GM21723 (cell line): ENCODE measurements around the gene WDR19.
"Not testable (repeated sequence)": the region's sequence is repeated elsewhere in the genome, so short reads cannot be mapped to it uniquely, and the experiment has no call there.

Experiments
- ATAC-seq: cut with Tn5 transposase; IDR thresholded peaks from one replicate; pipeline ENCODE4 v1.9.1; 2021; ENCODE audit warnings: mild to moderate bottlenecking, moderate library complexity; ENCODE audit not compliant: unreplicated experiment

Gene WDR19

DNA sequence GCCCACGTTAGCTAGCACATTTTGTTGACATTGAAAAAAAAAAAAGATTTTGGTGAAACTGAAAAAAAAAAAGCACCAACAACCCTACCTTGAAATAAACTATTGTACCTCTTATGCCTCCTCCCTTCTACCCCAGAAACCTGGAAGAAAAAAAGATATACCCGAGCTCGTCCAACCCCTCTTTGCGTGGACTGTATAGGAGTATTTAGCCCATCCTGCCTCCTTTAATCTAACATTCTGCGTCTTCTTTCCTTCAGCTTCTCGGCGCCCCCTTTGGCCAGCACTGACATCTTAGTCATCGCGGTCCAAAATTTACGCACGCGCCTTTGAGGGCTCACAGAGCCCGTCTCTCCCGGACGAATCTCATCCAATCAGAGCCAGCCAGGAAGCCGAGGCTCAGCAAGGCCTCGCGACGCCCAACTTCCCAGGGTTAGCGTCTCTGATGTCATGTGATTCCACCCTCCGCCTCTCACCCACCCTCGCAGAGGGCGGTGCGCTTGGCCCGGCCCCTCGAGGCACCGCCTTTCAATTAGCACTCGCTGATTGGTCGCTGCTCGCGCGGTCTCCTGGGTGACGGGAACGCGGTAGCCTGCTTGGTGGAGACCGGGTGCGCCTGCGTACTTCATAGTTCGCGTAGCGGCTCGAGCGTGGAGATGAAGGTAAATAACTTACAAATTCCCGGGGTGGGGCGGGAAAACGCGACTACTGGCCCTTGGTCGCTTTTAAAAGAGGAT lies at the start of gene WDR19:
WDR19 (plus strand) TSS at position 625 of the 734 bp plus-strand sequence; CDS start at position 654, 29 bp downstream.
- peak; percentile 98 for ATAC-seq

DNA sequence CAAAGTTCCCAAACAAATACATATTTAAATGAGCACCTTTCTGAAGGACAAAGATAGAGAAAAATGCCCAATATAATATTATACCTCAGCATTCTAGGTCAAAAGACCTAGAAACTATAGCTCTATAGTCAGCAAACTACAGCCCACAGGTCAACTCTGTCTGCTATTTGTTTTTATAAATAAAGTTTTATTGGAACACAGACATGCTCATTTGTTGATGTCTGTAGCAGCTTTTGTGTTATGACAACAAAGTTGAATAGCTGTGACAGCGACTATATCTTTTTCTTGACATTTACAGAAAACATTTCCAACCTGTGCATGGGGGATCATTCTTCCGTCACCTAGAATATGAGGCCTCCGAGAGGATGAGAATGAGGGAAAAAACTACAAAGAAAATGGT lies 48.7 kb upstream of the WDR19 start:
- no peak for ATAC-seq

DNA sequence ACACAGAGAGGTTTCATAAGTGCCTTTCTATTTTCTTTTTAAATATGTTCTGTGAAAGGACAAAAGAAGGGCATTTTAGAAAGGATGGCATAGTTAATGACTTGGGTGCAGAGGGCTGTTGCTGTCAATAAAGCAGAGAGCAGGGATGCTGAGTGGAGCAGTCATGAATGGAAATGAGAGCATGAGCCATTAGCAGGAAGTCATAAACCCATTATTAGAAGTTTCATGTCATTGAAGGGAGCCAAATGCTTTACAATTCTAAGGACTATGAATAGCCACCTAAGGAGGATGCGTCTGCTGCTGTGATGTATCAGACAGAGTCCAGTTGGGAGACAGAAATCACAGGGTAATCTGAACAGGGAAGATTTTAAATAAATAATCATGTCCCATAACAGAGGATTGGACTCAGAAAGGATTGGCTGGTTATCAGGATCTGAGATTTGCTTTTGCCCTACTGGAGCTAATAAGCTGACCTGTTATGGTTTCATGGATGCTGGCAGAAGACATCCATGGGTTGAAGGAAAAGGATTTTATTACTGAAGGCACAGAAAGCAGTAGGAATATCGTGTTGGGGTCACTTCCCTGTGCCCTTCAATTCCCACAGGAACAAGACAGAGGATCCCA lies 47.5 kb upstream of the WDR19 start:
- no peak for ATAC-seq

DNA sequence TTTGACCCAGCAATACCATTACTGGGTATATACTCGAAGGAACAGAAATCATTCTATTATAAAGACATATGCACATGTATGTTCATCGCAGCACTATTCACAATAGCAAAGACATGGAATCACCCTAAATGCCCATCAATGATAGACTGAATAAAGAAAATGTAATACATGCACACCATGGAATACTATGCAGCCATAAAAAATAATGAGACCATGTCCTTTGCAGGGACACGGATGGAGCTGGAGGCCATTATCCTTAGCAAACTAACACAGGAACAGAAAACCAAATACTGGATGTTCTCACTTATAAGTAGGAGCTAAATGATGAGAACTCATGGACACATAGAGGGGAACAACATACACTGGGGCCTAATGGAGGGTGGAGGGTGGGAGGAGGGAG lies 44.1 kb upstream of the WDR19 start:
- ATAC-seq: not testable (repeated sequence)

DNA sequence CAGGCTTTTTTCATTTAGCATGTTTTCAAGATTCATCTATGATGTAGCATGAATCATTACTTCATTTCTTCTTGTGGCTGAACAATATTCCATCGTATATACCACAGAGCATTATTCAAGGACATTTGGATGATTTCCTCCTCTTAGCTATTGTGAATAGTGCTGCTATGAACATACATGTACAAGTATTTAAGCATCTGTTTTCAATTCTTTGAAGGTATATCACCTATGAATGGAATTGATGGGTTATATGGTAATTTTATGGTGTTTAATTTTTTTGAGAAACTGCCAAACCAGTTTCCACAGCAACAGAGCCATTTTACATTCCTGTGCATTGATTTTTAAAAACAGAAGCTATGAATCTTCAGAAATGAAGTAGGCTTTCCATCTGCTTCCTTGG lies 36.1 kb upstream of the WDR19 start:
- no peak for ATAC-seq

DNA sequence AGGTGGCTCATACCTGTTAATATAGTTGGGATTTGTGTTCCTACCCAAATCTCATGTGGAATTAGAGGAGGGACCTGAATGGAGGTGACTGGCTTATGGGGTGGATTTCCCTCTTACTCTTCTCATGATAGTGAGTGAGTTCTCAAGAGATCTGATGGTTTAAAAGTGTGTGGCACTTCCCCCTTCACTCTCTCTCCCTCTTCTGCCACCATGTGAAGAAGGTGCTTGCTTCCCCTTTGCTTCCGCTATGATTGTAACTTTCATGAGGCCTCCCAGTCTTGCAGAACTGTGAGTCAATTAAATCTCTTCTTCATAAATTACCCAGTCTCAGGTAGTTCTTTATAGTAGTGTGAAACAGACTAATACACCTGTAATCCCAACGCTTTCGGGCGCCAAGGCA lies 28.3 kb upstream of the WDR19 start:
- no peak for ATAC-seq

- ATAC-seq: no peak
Observed at GRCh38 chr4:39157520-39157919, 24.8 kb upstream of the WDR19 start.

DNA sequence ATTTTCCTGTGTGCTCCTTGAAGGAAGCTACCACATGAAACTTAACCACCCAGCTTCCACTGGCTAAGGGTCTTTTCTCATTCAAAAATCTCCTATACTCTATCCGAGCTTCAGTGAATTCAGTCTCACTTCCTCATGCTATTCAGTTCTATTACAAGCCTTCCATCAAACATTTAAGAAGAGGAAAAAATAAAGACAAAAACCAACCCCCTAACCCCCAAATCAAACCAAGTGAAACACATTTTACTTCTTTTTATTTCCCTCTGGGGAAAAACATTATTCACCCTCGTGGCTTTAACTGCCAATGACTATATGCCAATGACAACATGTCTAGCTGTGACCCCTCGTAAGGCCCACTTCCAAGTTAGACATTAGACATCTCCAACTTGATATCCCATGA lies 16.2 kb upstream of the WDR19 start:
- no peak for ATAC-seq

- no peak for ATAC-seq
Observed at GRCh38 chr4:39166669-39167068, 15.7 kb upstream of the WDR19 start.

DNA sequence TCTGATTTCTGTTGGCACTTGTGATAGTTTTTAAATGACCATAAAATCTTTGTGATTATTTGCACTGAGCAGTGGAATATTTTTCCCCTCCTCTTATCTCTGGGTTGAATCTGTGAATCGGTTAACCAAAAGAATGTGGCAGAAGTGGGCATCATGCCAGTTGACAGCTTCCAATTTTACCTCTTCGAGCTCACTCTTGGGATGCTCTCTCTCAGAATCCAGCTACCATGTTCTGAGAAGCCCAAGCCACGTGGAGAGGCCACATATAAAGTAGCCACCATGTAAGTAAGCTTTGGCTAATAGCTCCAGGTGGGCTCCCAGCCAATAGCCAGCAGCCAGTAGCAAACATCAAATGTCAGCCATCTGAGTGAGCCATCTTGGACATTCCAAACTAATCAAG lies 12.9 kb upstream of the WDR19 start:
- ATAC-seq: no peak

DNA sequence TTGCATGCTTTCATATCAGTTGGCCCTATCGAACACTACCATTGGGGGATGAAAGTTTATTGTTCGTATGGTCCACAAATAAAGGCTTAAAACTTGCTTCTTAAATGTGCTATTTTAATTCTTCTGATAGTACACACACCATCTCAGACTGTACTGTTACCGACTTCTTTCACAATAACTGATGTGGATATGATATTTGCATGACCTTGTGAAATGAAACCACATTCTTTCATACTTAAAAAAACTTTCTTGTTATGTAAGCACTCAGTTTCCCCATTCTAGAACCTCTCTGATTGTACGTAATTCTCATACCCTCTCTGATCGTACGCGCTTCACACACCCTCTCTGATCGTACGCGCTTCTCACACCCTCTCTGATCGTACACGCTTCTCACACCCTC lies 12.0 kb upstream of the WDR19 start:
- no peak for ATAC-seq

GRCh38 chr4:39178706-39179105 lies 3.6 kb upstream of the WDR19 start:
- no peak for ATAC-seq

- ATAC-seq: no peak
Observed at GRCh38 chr4:39179681-39180080, 2.6 kb upstream of the WDR19 start.

- not testable (repeated sequence) for ATAC-seq
Observed at GRCh38 chr4:39180629-39181028, 1.7 kb upstream of the WDR19 start.

- no peak for ATAC-seq
Observed at GRCh38 chr4:39181520-39181904, 817 bp upstream of the WDR19 start.

DNA sequence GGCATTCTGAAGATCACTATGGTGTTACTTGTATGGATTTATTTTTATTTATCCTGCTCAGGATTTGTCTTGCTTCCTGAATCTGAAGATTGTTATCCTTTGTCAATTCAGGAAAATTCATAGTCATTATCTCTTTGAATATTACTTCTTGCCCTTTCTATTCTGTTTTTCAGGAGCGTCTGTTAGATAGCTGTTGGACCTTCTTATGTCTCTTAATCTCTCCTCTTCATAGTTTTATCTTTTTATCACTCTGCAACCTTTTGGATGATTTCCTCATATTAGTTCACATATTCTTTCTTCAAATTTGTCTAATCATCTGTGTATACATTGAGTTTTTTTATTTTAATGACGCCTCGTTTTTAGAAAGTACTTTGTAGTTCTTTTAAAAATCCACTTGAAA lies 19.6 kb downstream of the WDR19 start:
- no peak for ATAC-seq

DNA sequence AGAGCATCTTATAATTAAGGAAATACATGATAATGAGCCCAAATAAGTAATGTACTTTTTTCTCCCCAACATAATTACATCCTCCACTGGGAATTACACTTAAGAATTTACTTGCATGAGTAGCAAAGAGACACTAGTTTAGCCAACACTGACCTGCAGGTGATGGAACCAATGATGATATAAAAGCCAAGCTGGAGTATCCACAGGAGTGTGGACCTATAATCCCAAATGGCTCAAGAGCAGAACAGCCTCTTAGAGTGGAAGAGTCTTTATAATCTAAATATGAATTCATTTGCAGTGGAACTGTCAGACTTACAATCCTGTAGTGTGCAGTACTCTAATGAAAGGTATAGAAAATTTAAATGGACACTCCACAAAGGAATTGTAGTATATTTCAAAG lies 22.2 kb downstream of the WDR19 start:
- ATAC-seq: no peak

- no peak for ATAC-seq
Observed at GRCh38 chr4:39205000-39205399, 22.7 kb downstream of the WDR19 start.

DNA sequence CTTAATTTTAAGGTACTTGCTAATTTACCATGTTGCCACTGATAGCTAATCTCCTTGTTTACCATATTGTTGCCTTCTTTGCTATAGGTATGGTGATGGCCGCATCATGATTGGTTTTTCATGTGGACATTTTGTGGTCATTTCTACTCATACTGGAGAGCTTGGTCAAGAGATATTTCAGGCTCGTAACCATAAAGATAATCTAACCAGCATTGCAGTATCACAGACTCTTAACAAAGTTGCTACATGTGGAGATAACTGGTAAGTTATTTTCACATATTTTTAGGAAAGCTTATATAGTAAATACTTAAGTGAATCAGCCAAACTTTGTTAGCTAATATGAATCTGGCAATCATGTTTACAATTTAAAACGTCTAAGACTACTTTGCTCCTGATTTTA lies 23.1 kb downstream of the WDR19 start:
- ATAC-seq: no peak

- no peak for ATAC-seq
Observed at GRCh38 chr4:39227906-39228305, 45.6 kb downstream of the WDR19 start.

DNA sequence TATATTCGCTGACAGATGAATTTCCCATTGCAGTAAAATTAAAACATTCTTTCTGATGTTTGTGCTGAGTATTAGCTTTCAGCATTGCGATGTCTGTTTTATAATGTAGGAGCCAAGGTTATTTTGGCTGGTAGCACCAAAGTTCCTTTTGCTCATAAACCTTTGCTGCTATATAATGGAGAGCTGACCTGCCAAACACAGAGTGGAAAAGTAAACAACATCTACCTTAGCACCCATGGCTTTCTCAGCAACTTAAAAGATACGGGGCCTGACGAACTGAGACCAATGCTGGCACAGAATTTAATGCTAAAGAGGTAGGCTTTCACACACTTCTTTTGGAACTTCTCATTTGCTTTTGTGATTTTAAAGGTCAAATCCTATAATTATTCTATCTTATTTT lies 46.0 kb downstream of the WDR19 start:
- no peak for ATAC-seq

GRCh38 chr4:39230462-39230861 lies 48.1 kb downstream of the WDR19 start:
- no peak for ATAC-seq

GRCh38 chr4:39231660-39232059 lies 49.3 kb downstream of the WDR19 start:
- ATAC-seq: no peak
